ENCODE results near the gene RGS12.

GRCh38 chr4:3263876-3264193 is 29.0 kb upstream of the RGS12 start:
- TF ChIP-seq MZF1 (CRISPR knock-in tag; IDR thresholded peaks at IDR 0.05; ENCODE audit: borderline replicate concordance) = no peak
- TF ChIP-seq RFX5 (IDR thresholded peaks at IDR 0.05; ENCODE audit: low read depth, low read length) = no peak
- TF ChIP-seq SRF (IDR thresholded peaks at IDR 0.05; ENCODE audit: low read depth, low read length) = no peak
- no peak for TF ChIP-seq JUND (CRISPR knock-in tag; IDR thresholded peaks at IDR 0.05)
- TF ChIP-seq YEATS2 (CRISPR knock-in tag; IDR thresholded peaks at IDR 0.05; ENCODE audit: borderline replicate concordance) = no peak
- no peak for TF ChIP-seq PBX3 (CRISPR knock-in tag; IDR thresholded peaks at IDR 0.05; ENCODE audit: borderline replicate concordance)
- no peak for TF ChIP-seq UBTF (CRISPR knock-in tag; IDR thresholded peaks at IDR 0.05)

All from HepG2 (cell line).